ENCODE measurements around the gene MEGF8.

Gene MEGF8
- long read RNA-seq, partial matches to known transcripts: 6 of 14 reads
- long read RNA-seq, other reads (novel, unspliced or antisense): 8 of 14 reads

- peaks cover 7% of the 10 kb centered on the region for H3K27me3 ChIP-seq (ENCODE audit: insufficient read depth, poor library complexity, severe bottlenecking)
- H3K4me3 ChIP-seq (replicated peaks; ENCODE audit: insufficient read depth, low read length): peak within 1 kb of the TSS; percentile 52
- H3K27ac ChIP-seq (replicated peaks): peak within 1 kb of the TSS; percentile 78
- TF ChIP-seq REST (IDR thresholded peaks at IDR 0.05; ENCODE audit: insufficient replicate concordance, low read depth) (no peak), SPI1 (IDR thresholded peaks at IDR 0.05; ENCODE audit: borderline replicate concordance, low read depth) (no peak), POLR2AphosphoS5 (IDR thresholded peaks at IDR 0.05; ENCODE audit: low read depth) (peak; percentile 51; the same call in 1 of the 2 replicates), GABPA (IDR thresholded peaks at IDR 0.05; ENCODE audit: low read depth) (no peak), CTCF (IDR thresholded peaks at IDR 0.05; ENCODE audit: insufficient read depth, low read length) (peak; percentile 93)
- DNase-seq (ENCODE audit: low read depth in 1 of 2, low spot score in 1 of 2): peak; percentile 98 to 99
Observed at GRCh38 chr19:42325308-42325895, at the start of gene MEGF8. TSS of gene MEGF8 (plus strand) at chr19:42325635. CDS start at chr19:42326244, 609 bp downstream.

GRCh38 chr19:42276284-42276683, 49.2 kb upstream of the MEGF8 start:
- TF ChIP-seq POLR2AphosphoS5 (IDR thresholded peaks at IDR 0.05; ENCODE audit: low read depth) (no peak), SPI1 (IDR thresholded peaks at IDR 0.05; ENCODE audit: borderline replicate concordance, low read depth) (no peak), GABPA (IDR thresholded peaks at IDR 0.05; ENCODE audit: low read depth) (no peak), REST (IDR thresholded peaks at IDR 0.05; ENCODE audit: insufficient replicate concordance, low read depth) (no peak), CTCF (IDR thresholded peaks at IDR 0.05; ENCODE audit: insufficient read depth, low read length) (no peak)
- no peaks in the 10 kb centered on the region for H3K27me3 ChIP-seq (ENCODE audit: insufficient read depth, poor library complexity, severe bottlenecking)
- H3K4me3 ChIP-seq (replicated peaks; ENCODE audit: insufficient read depth, low read length): no peak overlapping the region
- no peak for DNase-seq (ENCODE audit: low read depth in 1 of 2, low spot score in 1 of 2)
- H3K27ac ChIP-seq (replicated peaks): no peak overlapping the region

- DNase-seq (ENCODE audit: low read depth in 1 of 2, low spot score in 1 of 2): no peak
- no peak overlapping the region for H3K27ac ChIP-seq (replicated peaks)
- no peak overlapping the region for H3K4me3 ChIP-seq (replicated peaks; ENCODE audit: insufficient read depth, low read length)
- H3K27me3 ChIP-seq (ENCODE audit: insufficient read depth, poor library complexity, severe bottlenecking): no peaks in the 10 kb centered on the region
- TF ChIP-seq SPI1 (IDR thresholded peaks at IDR 0.05; ENCODE audit: borderline replicate concordance, low read depth) (no peak), POLR2AphosphoS5 (IDR thresholded peaks at IDR 0.05; ENCODE audit: low read depth) (no peak), CTCF (IDR thresholded peaks at IDR 0.05; ENCODE audit: insufficient read depth, low read length) (no peak)
Observed at GRCh38 chr19:42276821-42277220, 48.6 kb upstream of the MEGF8 start.

Data from HL-60 (cell line).